Activated CD8-positive, alpha-beta T cell treated with anti-CD3 and anti-CD28 coated beads for 36 hours (primary cell): ENCODE measurements around the gene AP5Z1. TPM values are rescaled to one million over a fixed set of nuclear protein-coding genes. Genes with fewer than 3 reads are reported as not detected.

ENCODE experiments used
- ATAC-seq: fragments of 200-7000 bp; cut with Tn5 transposase; one replicate; pipeline ENCODE4 v1.10.0; 2021; ENCODE audit warnings: mild to moderate bottlenecking, moderate library complexity
- CTCF ChIA-PET: fragments of 350-600 bp; sonication (Branson Sonifier 250); formaldehyde crosslinking; loops from one replicate; lab custom pipeline; 2021; ENCODE audit warnings: antibody characterized with exemption; lab: Charles Lee
- POLR2A ChIA-PET: fragments of 350-600 bp; sonication (Branson Sonifier 250); formaldehyde crosslinking; loops from one replicate; lab custom pipeline; 2021; ENCODE audit warnings: antibody characterized with exemption; lab: Charles Lee
- DNase-seq: peaks from one replicate; pipeline ENCODE4 v3.0.0-alpha.2; 2020
- H3K27ac Mint-ChIP-seq: one replicate; pipeline ENCODE4 v1.8.0; 2021; ENCODE audit warnings: mild to moderate bottlenecking, mixed read lengths
- H3K27me3 Mint-ChIP-seq: one replicate; pipeline ENCODE4 v1.8.0; 2021; ENCODE audit warnings: mixed read lengths
- H3K36me3 Mint-ChIP-seq: one replicate; pipeline ENCODE4 v1.8.0; 2021; ENCODE audit warnings: low read depth, mixed read lengths
- H3K4me1 Mint-ChIP-seq: one replicate; pipeline ENCODE4 v1.8.0; 2021; ENCODE audit warnings: low read depth, mixed read lengths
- H3K4me3 Mint-ChIP-seq: one replicate; pipeline ENCODE4 v1.8.0; 2021; ENCODE audit warnings: mild to moderate bottlenecking, moderate library complexity, mixed read lengths
- H3K9me3 Mint-ChIP-seq: one replicate; pipeline ENCODE4 v1.8.0; 2021; ENCODE audit warnings: mixed read lengths
- CTCF ChIP-seq: fragments of 200-600 bp; IDR thresholded peaks from one replicate; pipeline ENCODE4 v1.8.0; 2022; ENCODE audit warnings: antibody characterized with exemption, mild to moderate bottlenecking
- intact Hi-C: fragments of 100-400 bp; cut with micrococcal nuclease; formaldehyde crosslinking; loops from one replicate; pipeline ENCODE4 v1.10.0; 2022
- total RNA-seq, 2 experiments: library from RNA; stranded (reverse); gene quantifications; one replicate each; pipeline ENCODE4 v1.2.3, GENCODE V29; 2021

AP5Z1 gene
- total RNA-seq, 2 experiments from 2014 or later, result 21.2 to 21.3 TPM

- no peaks in the 10 kb centered on the region for H3K4me1 Mint-ChIP-seq
- no peaks in the 10 kb centered on the region for H3K36me3 Mint-ChIP-seq
- DNase-seq (no peak), ATAC-seq (no peak)
- no peak overlapping the region for H3K4me3 Mint-ChIP-seq
- no peak overlapping the region for H3K27ac Mint-ChIP-seq
- TF ChIP-seq CTCF, result no peak
- CTCF ChIA-PET, result no interaction called here
- H3K9me3 Mint-ChIP-seq, result no peaks in the 10 kb centered on the region
- intact Hi-C loops, result no loop called here
- POLR2A ChIA-PET, result no interaction called here
- no peaks in the 10 kb centered on the region for H3K27me3 Mint-ChIP-seq
These were observed 60.8 kb downstream of the AP5Z1 start for GRCh38 chr7:4836206-4836661.

- ATAC-seq (no peak), DNase-seq (no peak)
- no peaks in the 10 kb centered on the region for H3K9me3 Mint-ChIP-seq
- no peak overlapping the region for H3K27ac Mint-ChIP-seq
- ChIA-PET CTCF (no interaction called here), POLR2A (no interaction called here)
- intact Hi-C loops, result no loop called here
- no peaks in the 10 kb centered on the region for H3K4me1 Mint-ChIP-seq
- H3K4me3 Mint-ChIP-seq, result no peak overlapping the region
- TF ChIP-seq CTCF, result no peak
- no peaks in the 10 kb centered on the region for H3K36me3 Mint-ChIP-seq
- no peaks in the 10 kb centered on the region for H3K27me3 Mint-ChIP-seq
These were observed 61.8 kb downstream of the AP5Z1 start for GRCh38 chr7:4837041-4837802.

- Mint-ChIP-seq H3K27me3 (no peaks in the 10 kb centered on the region), H3K9me3 (no peaks in the 10 kb centered on the region), H3K27ac (no peak overlapping the region), H3K36me3 (no peaks in the 10 kb centered on the region), H3K4me3 (no peak overlapping the region), H3K4me1 (no peaks in the 10 kb centered on the region)
- intact Hi-C loops, result no loop called here
- ATAC-seq, result no peak
- no peak for TF ChIP-seq CTCF
- DNase-seq, result no peak
- POLR2A ChIA-PET, result no interaction called here
- CTCF ChIA-PET, result no interaction called here
These were observed 62.6 kb downstream of the AP5Z1 start for GRCh38 chr7:4837803-4838625.

- H3K9me3 Mint-ChIP-seq, result no peaks in the 10 kb centered on the region
- ATAC-seq (no peak), DNase-seq (no peak)
- CTCF ChIA-PET, result interaction anchor here (1.5 kb wide), 1 partner anchor 9 kb away, joined by 3 read pairs; no protein-coding TSS in a partner anchor
- no peak overlapping the region for H3K27ac Mint-ChIP-seq
- no peak overlapping the region for H3K4me3 Mint-ChIP-seq
- no peak for TF ChIP-seq CTCF
- H3K27me3 Mint-ChIP-seq, result peaks cover under 1% of the 10 kb centered on the region
- no peaks in the 10 kb centered on the region for H3K36me3 Mint-ChIP-seq
- intact Hi-C loops, result no loop called here
- POLR2A ChIA-PET, result no interaction called here
- H3K4me1 Mint-ChIP-seq, result no peaks in the 10 kb centered on the region
These were observed 63.4 kb downstream of the AP5Z1 start for GRCh38 chr7:4838626-4839334.
